PC-9 (cell line): ENCODE data around the gene DLGAP5.

Experiments used
- EZH2 ChIP-seq: fragments of 200-600 bp; sonication (generic); IDR thresholded peaks from 2 replicates; pipeline ENCODE4 v1.8.0; 2017; ENCODE audit warnings: antibody characterized with exemption, low read depth
- TF ChIP-seq, protein P1 (sequence below): fragments of 200-600 bp; sonication (generic); conservative IDR thresholded peaks from 2 replicates; pipeline ENCODE4 v1.6.1; 2017; ENCODE audit warnings: mixed run types, antibody characterized with exemption, mild to moderate bottlenecking, moderate library complexity

DNA sequence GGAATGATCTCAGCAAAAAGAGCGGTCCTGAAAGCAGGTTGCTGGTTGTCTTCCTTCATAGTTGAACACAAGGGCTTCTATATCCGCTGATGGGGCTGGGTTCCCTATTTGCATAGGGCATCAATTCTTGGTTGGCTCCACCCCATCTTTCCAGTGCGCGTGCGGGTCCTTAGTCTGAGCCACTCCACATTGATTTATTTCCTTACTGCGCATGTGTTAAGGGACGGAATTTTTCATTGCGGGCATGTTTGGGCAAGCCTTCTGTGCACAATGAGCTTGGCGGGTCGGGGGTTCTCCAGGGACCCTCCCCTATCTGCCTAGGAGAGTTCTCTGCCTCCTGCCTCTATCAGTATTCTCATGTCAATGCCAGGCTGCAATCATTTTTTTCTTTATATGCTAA lies 21.2 kb upstream of the DLGAP5 start:
- TF ChIP-seq, protein P1, sequence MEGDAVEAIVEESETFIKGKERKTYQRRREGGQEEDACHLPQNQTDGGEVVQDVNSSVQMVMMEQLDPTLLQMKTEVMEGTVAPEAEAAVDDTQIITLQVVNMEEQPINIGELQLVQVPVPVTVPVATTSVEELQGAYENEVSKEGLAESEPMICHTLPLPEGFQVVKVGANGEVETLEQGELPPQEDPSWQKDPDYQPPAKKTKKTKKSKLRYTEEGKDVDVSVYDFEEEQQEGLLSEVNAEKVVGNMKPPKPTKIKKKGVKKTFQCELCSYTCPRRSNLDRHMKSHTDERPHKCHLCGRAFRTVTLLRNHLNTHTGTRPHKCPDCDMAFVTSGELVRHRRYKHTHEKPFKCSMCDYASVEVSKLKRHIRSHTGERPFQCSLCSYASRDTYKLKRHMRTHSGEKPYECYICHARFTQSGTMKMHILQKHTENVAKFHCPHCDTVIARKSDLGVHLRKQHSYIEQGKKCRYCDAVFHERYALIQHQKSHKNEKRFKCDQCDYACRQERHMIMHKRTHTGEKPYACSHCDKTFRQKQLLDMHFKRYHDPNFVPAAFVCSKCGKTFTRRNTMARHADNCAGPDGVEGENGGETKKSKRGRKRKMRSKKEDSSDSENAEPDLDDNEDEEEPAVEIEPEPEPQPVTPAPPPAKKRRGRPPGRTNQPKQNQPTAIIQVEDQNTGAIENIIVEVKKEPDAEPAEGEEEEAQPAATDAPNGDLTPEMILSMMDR = no peak
- no peak for TF ChIP-seq EZH2
